NK-92 (cell line): ENCODE results near the gene FGFBP3.

ENCODE experiments used
- DNase-seq: peaks from one replicate; lab custom pipeline; 2025; ENCODE audit not compliant: unreplicated experiment; lab: John Stamatoyannopoulos, UW

FGFBP3 gene

DNA sequence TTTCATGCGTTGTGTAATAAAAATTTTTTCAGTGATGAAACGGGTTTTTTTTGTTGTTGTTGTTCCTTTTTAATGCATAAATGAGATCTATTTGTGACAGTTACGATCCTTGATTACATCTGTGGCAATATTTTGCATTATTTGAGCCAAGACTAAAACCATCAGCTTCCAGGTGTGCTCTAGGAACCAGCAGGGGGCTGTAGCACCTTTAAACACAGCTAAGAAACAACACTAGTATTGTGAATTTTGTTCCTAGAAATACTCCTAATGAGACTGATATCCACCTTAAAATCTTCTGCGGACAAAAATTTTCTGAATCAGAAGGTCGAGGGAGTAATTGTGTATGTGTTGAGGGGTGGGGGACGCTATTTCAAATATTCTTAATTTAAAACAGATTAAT, 52.6 kb downstream of the FGFBP3 start:
- DNase-seq: no peak
